K562 (cell line): ENCODE measurements around the gene NPR2. TPM values are rescaled to one million over a fixed set of nuclear protein-coding genes. Genes with fewer than 3 reads are reported as not detected.

ENCODE experiments used
- polyA plus RNA-seq, 8 experiments: library from polyadenylated mRNA; depleted of rRNA in 4 of 8; stranded (reverse) in 5 of 8; unstranded in 3 of 8; fragments of >200 nt; fragmentation: Nextera tagmentation in 2 of 8; fragmentation: Illumina TruSeq in 1 of 8; extraction: Ambion mirVana in 2 of 8; extraction: Trizol in 1 of 8; gene quantifications; 2 replicates each; pipeline versions ENCODE4 v1.2.1 to v1.2.3, GENCODE V29; 2011 to 2014; ENCODE audit warnings: inconsistent platforms in 1 of 8, missing spikeins in 1 of 8
- small RNA-seq: library from RNA; depleted of rRNA; stranded (forward); fragments of <200 nt; gene quantifications from one replicate; pipeline ENCODE3, GENCODE V24; 2014
- total RNA-seq, 7 experiments: library from RNA; depleted of rRNA in 6 of 7; stranded (reverse); fragments of >200 nt in 6 of 7; fragmentation: Illumina TruSeq in 2 of 7; extraction: Trizol in 2 of 7; gene quantifications; 2 replicates each; pipeline versions ENCODE4 v1.2.1 to v1.2.3, GENCODE V29; 2011 to 2021; ENCODE audit warnings: low replicate concordance in 1 of 7

Gene NPR2
- total and polyA plus RNA-seq, 9 of the 15 experiments (the other 6 are each of a cell fraction or from before 2014, with no cell fraction given) = 2.4 to 12.9 (median 6.0) TPM

Small RNA genes within 50 kb of the gene (small RNA-seq; reads per million reads assigned to genes)
- gene HINT2 = 0.22 reads per million

Other genes with a start within 250 kb of the NPR2 start
Only the 7 nearest of the 22 such genes appear.
- 28.5 and 32.6 TPM in 2 replicates for gene GBA2, start 42.4 kb upstream of the NPR2 start, total RNA-seq (2014; rRNA removed)
- 27.2 and 29.3 TPM in 2 replicates for gene GBA2, start 42.4 kb upstream of the NPR2 start, total RNA-seq (2014; rRNA removed; fragmentation: Illumina TruSeq; extraction: Trizol)
- 32.1 and 32.7 TPM in 2 replicates for gene GBA2, start 42.4 kb upstream of the NPR2 start, total RNA-seq (2015; rRNA removed; fragmentation: Illumina TruSeq; extraction: Trizol)
- gene GBA2, start 42.4 kb upstream of the NPR2 start, total RNA-seq (2021) = 39.4 and 45.0 TPM in 2 replicates
- 42.2 and 58.0 TPM in 2 replicates for gene GBA2, start 42.4 kb upstream of the NPR2 start, polyA plus RNA-seq (2011; rRNA removed)
- 38.4 and 40.3 TPM in 2 replicates for gene GBA2, start 42.4 kb upstream of the NPR2 start, polyA plus RNA-seq (2014; fragmentation: Illumina TruSeq; extraction: Trizol)
- 10 to 100 TPM; 14.1 to 24.3 TPM for gene GBA2, start 42.4 kb upstream of the NPR2 start, polyA plus RNA-seq (2014; fragmentation: Nextera tagmentation; extraction: Ambion mirVana)
- gene GBA2, start 42.4 kb upstream of the NPR2 start, polyA plus RNA-seq (2014; rRNA removed) = 60.4 and 63.2 TPM in 2 replicates
- 6.5 and 7.5 TPM in 2 replicates for gene RGP1, start 42.3 kb upstream of the NPR2 start, total RNA-seq (2014; rRNA removed)
- gene RGP1, start 42.3 kb upstream of the NPR2 start, total RNA-seq (2014; rRNA removed; fragmentation: Illumina TruSeq; extraction: Trizol) = 6.5 and 7.0 TPM in 2 replicates
- 6.5 and 6.7 TPM in 2 replicates for gene RGP1, start 42.3 kb upstream of the NPR2 start, total RNA-seq (2015; rRNA removed; fragmentation: Illumina TruSeq; extraction: Trizol)
- 12.3 and 13.8 TPM in 2 replicates for gene RGP1, start 42.3 kb upstream of the NPR2 start, total RNA-seq (2021)
- 10.1 and 11.0 TPM in 2 replicates for gene RGP1, start 42.3 kb upstream of the NPR2 start, polyA plus RNA-seq (2011; rRNA removed)
- 9.8 and 10.7 TPM in 2 replicates for gene RGP1, start 42.3 kb upstream of the NPR2 start, polyA plus RNA-seq (2014; fragmentation: Illumina TruSeq; extraction: Trizol)
- under 1 TPM; 0.42 to 0.95 TPM for gene RGP1, start 42.3 kb upstream of the NPR2 start, polyA plus RNA-seq (2014; fragmentation: Nextera tagmentation; extraction: Ambion mirVana)
- gene RGP1, start 42.3 kb upstream of the NPR2 start, polyA plus RNA-seq (2014; rRNA removed) = 6.9 and 7.9 TPM in 2 replicates
- not detected in 2 replicates for gene MSMP, start 37.3 kb upstream of the NPR2 start, total RNA-seq (2014; rRNA removed)
- gene MSMP, start 37.3 kb upstream of the NPR2 start, total RNA-seq (2014; rRNA removed; fragmentation: Illumina TruSeq; extraction: Trizol) = not detected in 2 replicates
- gene MSMP, start 37.3 kb upstream of the NPR2 start, total RNA-seq (2015; rRNA removed; fragmentation: Illumina TruSeq; extraction: Trizol) = not detected in 2 replicates
- 0.60 and 0.87 TPM in 2 replicates for gene MSMP, start 37.3 kb upstream of the NPR2 start, total RNA-seq (2021)
- not detected in 2 replicates for gene MSMP, start 37.3 kb upstream of the NPR2 start, polyA plus RNA-seq (2011; rRNA removed)
- gene MSMP, start 37.3 kb upstream of the NPR2 start, polyA plus RNA-seq (2014; fragmentation: Illumina TruSeq; extraction: Trizol) = not detected in 2 replicates
- not detected for gene MSMP, start 37.3 kb upstream of the NPR2 start, polyA plus RNA-seq (2014; fragmentation: Nextera tagmentation; extraction: Ambion mirVana)
- gene MSMP, start 37.3 kb upstream of the NPR2 start, polyA plus RNA-seq (2014; rRNA removed) = not detected in 2 replicates
- gene SPAG8, start 20.7 kb downstream of the NPR2 start, total RNA-seq (2014; rRNA removed) = 0.14 and 0.53 TPM in 2 replicates
- gene SPAG8, start 20.7 kb downstream of the NPR2 start, total RNA-seq (2014; rRNA removed; fragmentation: Illumina TruSeq; extraction: Trizol) = 0.18 and 0.67 TPM in 2 replicates
- gene SPAG8, start 20.7 kb downstream of the NPR2 start, total RNA-seq (2015; rRNA removed; fragmentation: Illumina TruSeq; extraction: Trizol) = 0.30 and 0.47 TPM in 2 replicates
- 0.36 and 0.40 TPM in 2 replicates for gene SPAG8, start 20.7 kb downstream of the NPR2 start, total RNA-seq (2021)
- 0.21 and 0.27 TPM in 2 replicates for gene SPAG8, start 20.7 kb downstream of the NPR2 start, polyA plus RNA-seq (2011; rRNA removed)
- gene SPAG8, start 20.7 kb downstream of the NPR2 start, polyA plus RNA-seq (2014; fragmentation: Illumina TruSeq; extraction: Trizol) = 0.22 and 0.36 TPM in 2 replicates
- gene SPAG8, start 20.7 kb downstream of the NPR2 start, polyA plus RNA-seq (2014; fragmentation: Nextera tagmentation; extraction: Ambion mirVana) = under 1 TPM; 0.03 to 0.46 TPM
- gene SPAG8, start 20.7 kb downstream of the NPR2 start, polyA plus RNA-seq (2014; rRNA removed) = 0.17 and 0.40 TPM in 2 replicates
- 39.5 and 65.1 TPM in 2 replicates for gene HINT2, start 23.5 kb downstream of the NPR2 start, total RNA-seq (2014; rRNA removed)
- 27.9 and 30.3 TPM in 2 replicates for gene HINT2, start 23.5 kb downstream of the NPR2 start, total RNA-seq (2014; rRNA removed; fragmentation: Illumina TruSeq; extraction: Trizol)
- gene HINT2, start 23.5 kb downstream of the NPR2 start, total RNA-seq (2015; rRNA removed; fragmentation: Illumina TruSeq; extraction: Trizol) = 23.6 and 23.7 TPM in 2 replicates
- gene HINT2, start 23.5 kb downstream of the NPR2 start, total RNA-seq (2021) = 34.2 and 40.5 TPM in 2 replicates
- gene HINT2, start 23.5 kb downstream of the NPR2 start, polyA plus RNA-seq (2011; rRNA removed) = 27.2 and 33.7 TPM in 2 replicates
- 33.2 and 35.0 TPM in 2 replicates for gene HINT2, start 23.5 kb downstream of the NPR2 start, polyA plus RNA-seq (2014; fragmentation: Illumina TruSeq; extraction: Trizol)
- gene HINT2, start 23.5 kb downstream of the NPR2 start, polyA plus RNA-seq (2014; fragmentation: Nextera tagmentation; extraction: Ambion mirVana) = 1 to 10 TPM; 5.6 to 6.2 TPM
- gene HINT2, start 23.5 kb downstream of the NPR2 start, polyA plus RNA-seq (2014; rRNA removed) = 44.1 and 49.9 TPM in 2 replicates
- gene FAM221B, start 37.1 kb downstream of the NPR2 start, total RNA-seq (2014; rRNA removed) = not detected in 2 replicates
- gene FAM221B, start 37.1 kb downstream of the NPR2 start, total RNA-seq (2014; rRNA removed; fragmentation: Illumina TruSeq; extraction: Trizol) = not detected in 2 replicates
- gene FAM221B, start 37.1 kb downstream of the NPR2 start, total RNA-seq (2015; rRNA removed; fragmentation: Illumina TruSeq; extraction: Trizol) = not detected in 2 replicates
- gene FAM221B, start 37.1 kb downstream of the NPR2 start, total RNA-seq (2021) = not detected in 2 replicates
- not detected in 2 replicates for gene FAM221B, start 37.1 kb downstream of the NPR2 start, polyA plus RNA-seq (2011; rRNA removed)
- gene FAM221B, start 37.1 kb downstream of the NPR2 start, polyA plus RNA-seq (2014; fragmentation: Illumina TruSeq; extraction: Trizol) = not detected in 2 replicates
- gene FAM221B, start 37.1 kb downstream of the NPR2 start, polyA plus RNA-seq (2014; fragmentation: Nextera tagmentation; extraction: Ambion mirVana) = under 1 TPM in 1 of 2 experiments, not detected in 1; 0.01 TPM
- not detected in 2 replicates for gene FAM221B, start 37.1 kb downstream of the NPR2 start, polyA plus RNA-seq (2014; rRNA removed)
- gene TMEM8B, start 37.6 kb downstream of the NPR2 start, total RNA-seq (2014; rRNA removed) = 0.57 and 1.1 TPM in 2 replicates
- gene TMEM8B, start 37.6 kb downstream of the NPR2 start, total RNA-seq (2014; rRNA removed; fragmentation: Illumina TruSeq; extraction: Trizol) = 0.11 and 0.19 TPM in 2 replicates
- gene TMEM8B, start 37.6 kb downstream of the NPR2 start, total RNA-seq (2015; rRNA removed; fragmentation: Illumina TruSeq; extraction: Trizol) = 0.36 and 0.38 TPM in 2 replicates
- gene TMEM8B, start 37.6 kb downstream of the NPR2 start, total RNA-seq (2021) = 1.3 and 2.2 TPM in 2 replicates
- gene TMEM8B, start 37.6 kb downstream of the NPR2 start, polyA plus RNA-seq (2011; rRNA removed) = 1.2 and 3.6 TPM in 2 replicates
- 1.1 and 1.7 TPM in 2 replicates for gene TMEM8B, start 37.6 kb downstream of the NPR2 start, polyA plus RNA-seq (2014; fragmentation: Illumina TruSeq; extraction: Trizol)
- under 1 TPM; 0.01 to 0.06 TPM for gene TMEM8B, start 37.6 kb downstream of the NPR2 start, polyA plus RNA-seq (2014; fragmentation: Nextera tagmentation; extraction: Ambion mirVana)
- gene TMEM8B, start 37.6 kb downstream of the NPR2 start, polyA plus RNA-seq (2014; rRNA removed) = 1.6 TPM in 2 replicates